ENCODE data around the gene CASP8AP2. TPM values are rescaled to one million over a fixed set of nuclear protein-coding genes. Genes with fewer than 3 reads are reported as not detected.
A peak's percentile ranks its signal among the peaks of the same experiment; 100 is the strongest.
"Not testable (repeated sequence)": the region's sequence is repeated elsewhere in the genome, so short reads cannot be mapped to it uniquely, and the experiment has no call there.

Gene CASP8AP2
- total RNA-seq, 1 donor from 2014 or later, result 6.1 TPM

- no peak for ATAC-seq
These were observed 3.6 kb upstream of the CASP8AP2 start for GRCh38 chr6:89826029-89826528.

- ATAC-seq, result not testable (repeated sequence)
These were observed 1.1 kb upstream of the CASP8AP2 start for GRCh38 chr6:89828475-89828987.

GRCh38 chr6:89828988-89829471, 650 bp upstream of the CASP8AP2 start:
- peak; percentile 18 for ATAC-seq

GRCh38 chr6:89830170-89830809, 610 bp downstream of the CASP8AP2 start:
- no peak for ATAC-seq

GRCh38 chr6:89834884-89835792, 5.5 kb downstream of the CASP8AP2 start:
- peak; percentile 28 for ATAC-seq

GRCh38 chr6:89836639-89837222, 7.1 kb downstream of the CASP8AP2 start:
- no peak for ATAC-seq

DNA sequence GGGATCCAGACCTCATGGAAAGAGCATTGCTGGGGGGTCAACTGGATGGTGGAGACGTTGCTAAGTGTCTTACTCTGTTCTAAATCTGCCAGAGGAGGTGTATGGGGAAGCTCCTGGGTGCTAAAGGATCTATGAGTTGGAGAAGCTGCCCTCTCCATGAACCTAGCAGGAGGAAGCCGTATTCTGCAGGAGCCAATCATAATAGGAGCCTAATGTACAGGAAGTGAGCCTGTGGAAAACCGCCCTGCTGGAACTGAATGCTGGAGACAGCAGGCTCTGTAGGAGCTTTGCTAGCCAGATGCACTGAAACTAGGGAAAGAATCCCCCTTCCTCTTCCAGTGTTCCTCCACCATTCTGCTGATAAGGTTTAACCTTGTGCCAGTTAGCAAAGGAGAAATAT, 10.9 kb downstream of the CASP8AP2 start:
- ATAC-seq, result peak; percentile 45

DNA sequence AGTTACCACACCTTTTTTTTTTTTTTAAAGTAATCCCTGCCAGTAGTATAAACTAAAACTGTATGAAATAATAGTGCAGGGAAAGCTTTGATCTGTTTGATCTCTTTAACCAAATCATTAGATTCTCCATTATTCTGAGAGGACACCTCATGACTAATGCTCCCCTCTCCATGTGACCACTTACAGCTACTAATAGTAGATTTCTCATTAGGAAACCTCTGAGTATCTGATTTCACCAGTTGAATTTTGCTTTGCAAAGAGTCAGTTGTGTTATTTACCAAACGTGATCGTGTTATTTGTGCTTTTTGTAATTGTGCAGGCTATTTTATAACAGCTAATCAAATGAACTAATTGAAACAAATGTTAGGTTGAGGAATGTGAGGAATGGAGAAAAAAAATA, 12.5 kb downstream of the CASP8AP2 start:
- no peak for ATAC-seq

- no peak for ATAC-seq
These were observed 13.4 kb downstream of the CASP8AP2 start for GRCh38 chr6:89843070-89843469.

- not testable (repeated sequence) for ATAC-seq
These were observed 17.8 kb downstream of the CASP8AP2 start for GRCh38 chr6:89847513-89847912.

GRCh38 chr6:89853068-89853467, 23.4 kb downstream of the CASP8AP2 start:
- no peak for ATAC-seq

DNA sequence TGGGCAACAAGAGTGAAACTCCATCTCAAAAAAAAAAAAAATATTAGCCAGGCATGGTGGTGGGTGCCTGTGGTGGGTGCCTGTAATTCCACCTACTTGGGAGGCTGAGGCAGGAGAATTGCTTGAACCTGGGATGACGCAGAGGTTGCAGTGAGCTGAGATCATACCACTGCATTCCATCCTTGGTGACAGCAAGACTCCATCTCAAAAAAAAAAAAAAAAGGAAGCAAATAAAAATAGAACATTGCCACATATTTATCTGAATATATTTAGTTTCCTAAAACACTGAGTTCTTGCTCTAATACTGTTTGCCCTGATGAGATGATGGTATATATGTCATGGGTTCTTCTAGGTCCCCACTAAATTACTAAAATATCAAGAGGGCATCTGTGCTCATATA, 28.4 kb downstream of the CASP8AP2 start:
- ATAC-seq, result no peak

GRCh38 chr6:89859744-89860143, 30.1 kb downstream of the CASP8AP2 start:
- ATAC-seq, result no peak

- ATAC-seq, result no peak
These were observed 32.6 kb downstream of the CASP8AP2 start for GRCh38 chr6:89862273-89862672.

- ATAC-seq, result no peak
These were observed 33.0 kb downstream of the CASP8AP2 start for GRCh38 chr6:89862698-89863097.

DNA sequence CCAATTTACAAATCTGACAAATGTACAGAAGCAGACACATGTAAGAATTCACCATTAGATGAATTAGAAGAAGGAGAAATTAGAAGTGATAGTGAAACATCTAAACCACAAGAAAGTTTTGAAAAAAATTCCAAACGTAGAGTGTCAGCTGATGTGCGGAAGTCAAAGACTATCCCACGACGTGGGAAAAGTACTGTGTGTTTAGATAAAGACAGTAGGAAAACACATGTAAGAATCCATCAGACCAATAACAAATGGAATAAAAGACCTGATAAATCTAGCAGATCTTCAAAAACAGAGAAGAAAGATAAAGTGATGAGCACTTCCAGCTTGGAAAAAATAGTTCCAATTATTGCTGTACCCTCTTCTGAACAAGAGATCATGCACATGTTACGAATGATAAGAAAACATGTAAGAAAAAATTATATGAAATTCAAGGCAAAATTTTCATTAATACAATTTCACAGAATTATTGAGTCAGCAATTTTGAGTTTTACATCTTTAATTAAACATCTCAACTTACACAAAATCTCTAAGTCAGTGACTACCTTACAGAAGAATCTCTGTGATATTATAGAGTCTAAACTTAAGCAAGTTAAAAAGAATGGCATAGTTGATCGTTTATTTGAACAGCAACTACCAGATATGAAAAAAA, 36.5 kb downstream of the CASP8AP2 start:
- ATAC-seq, result no peak

- no peak for ATAC-seq
These were observed 44.0 kb downstream of the CASP8AP2 start for GRCh38 chr6:89873721-89874120.

DNA sequence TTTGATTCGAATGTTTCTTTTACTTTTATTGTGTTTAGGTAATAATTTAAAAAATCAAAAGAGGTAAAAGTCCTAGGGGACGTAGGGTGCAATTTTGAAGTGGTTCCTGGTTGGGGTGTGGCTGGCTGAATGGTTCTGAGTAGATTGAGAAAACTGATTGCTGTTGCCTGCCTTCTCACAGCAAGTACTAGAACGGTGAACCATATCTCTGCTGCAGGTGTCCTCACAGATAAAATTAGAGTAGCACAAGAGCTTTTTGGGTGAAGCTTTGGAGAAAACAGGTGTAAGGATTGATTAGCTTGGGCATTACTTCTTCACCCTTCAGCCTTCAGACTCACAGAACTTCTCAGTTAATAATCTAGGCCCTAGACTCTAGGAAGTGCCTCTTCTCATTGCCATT, 44.8 kb downstream of the CASP8AP2 start:
- no peak for ATAC-seq

DNA sequence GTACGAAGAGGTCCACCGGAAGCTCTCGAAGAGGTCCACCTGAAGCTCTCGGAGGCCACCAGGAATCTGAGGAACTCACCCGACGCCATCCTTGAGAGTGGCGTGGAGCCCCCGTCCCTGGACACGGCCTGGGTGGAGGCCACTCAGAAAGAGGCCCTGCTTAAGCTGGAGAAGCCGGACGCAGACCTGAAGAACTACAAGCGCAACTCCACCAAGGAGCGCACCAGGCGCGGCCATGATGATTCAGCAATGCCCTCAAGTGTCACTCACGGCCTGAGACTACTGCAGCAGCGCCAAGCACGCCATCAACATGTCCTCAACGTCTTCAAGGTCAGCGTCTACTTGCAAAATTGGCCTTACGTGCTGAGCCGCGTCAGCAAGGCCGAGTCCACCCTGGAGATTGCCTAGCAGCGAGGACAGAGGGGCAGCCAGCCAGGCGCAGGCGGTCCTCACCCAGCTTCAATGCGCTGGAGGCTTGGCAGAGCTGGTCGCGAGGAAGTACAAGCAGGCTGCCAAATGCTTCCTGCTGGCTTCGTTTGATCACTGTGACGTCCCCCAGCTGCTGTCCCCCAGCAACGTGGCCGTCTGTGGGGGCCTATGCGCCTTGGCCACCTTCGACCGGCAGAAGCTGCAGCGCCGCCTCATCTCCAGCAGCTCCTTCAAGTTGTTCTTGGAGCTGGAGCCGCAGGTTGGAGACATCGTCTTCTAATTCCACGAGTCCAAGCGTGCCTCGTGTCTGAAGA, 56.9 kb downstream of the CASP8AP2 start:
- ATAC-seq, result no peak

GRCh38 chr6:89887452-89888137, 57.9 kb downstream of the CASP8AP2 start:
- ATAC-seq, result no peak

- ATAC-seq, result no peak
These were observed 58.4 kb downstream of the CASP8AP2 start for GRCh38 chr6:89888138-89888514.

Measured in esophagus mucosa (tissue), 1 donor.